ENCODE measurements around the gene SLFNL1.

DNA sequence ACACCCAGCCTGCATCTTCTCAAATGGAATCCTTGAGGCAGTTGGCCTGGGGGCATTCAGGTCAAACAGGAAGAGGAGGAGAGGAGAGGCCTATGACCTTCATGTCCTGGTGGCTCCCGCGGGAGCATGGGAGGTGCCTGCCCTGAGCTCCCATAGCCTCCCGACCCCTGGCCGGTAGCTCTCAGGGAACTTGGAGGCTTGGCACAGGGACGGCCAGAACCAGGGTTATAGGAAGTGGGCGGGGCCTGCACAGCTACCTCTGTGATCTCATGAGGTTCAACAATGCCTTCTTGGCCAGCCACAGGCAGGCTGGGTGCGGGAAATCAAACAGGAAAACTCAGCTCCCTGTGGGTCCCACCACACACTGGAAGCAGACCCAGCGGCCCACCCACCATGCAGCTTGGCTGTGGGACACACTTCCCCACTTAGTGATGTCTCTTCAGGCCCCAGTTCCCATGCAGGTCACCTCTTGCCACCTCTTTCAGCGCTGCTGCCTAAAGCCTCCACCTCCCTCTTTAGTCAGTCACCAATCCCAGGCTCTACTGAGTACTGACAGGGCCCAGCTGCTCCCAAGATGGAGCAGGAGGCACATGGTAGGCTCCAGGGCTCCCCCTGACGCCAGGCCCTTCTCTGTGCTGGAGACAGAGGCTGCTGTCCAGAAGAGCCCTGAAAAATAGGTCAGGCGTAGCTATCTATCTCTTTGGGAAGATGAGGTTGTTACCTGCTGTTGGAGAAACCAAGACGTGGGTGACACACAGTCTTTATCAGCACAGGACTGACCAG lies at the start of gene SLFNL1:
- TF ChIP-seq POLR2AphosphoS5 (IDR thresholded peaks at IDR 0.05; ENCODE audit: low read depth, low read length) (no peak; the same call in none of the 2 replicates), TAF1 (IDR thresholded peaks at IDR 0.05; ENCODE audit: borderline replicate concordance, insufficient read depth, low read length) (no peak), SIN3A (IDR thresholded peaks at IDR 0.05; ENCODE audit: borderline replicate concordance, insufficient read depth, low read length) (no peak), FOXP2 (optimal IDR thresholded peaks at IDR 0.05; ENCODE audit: borderline replicate concordance, extremely low read depth, extremely low read length, insufficient read depth) (no peak)
- TF ChIP-seq, protein P1, sequence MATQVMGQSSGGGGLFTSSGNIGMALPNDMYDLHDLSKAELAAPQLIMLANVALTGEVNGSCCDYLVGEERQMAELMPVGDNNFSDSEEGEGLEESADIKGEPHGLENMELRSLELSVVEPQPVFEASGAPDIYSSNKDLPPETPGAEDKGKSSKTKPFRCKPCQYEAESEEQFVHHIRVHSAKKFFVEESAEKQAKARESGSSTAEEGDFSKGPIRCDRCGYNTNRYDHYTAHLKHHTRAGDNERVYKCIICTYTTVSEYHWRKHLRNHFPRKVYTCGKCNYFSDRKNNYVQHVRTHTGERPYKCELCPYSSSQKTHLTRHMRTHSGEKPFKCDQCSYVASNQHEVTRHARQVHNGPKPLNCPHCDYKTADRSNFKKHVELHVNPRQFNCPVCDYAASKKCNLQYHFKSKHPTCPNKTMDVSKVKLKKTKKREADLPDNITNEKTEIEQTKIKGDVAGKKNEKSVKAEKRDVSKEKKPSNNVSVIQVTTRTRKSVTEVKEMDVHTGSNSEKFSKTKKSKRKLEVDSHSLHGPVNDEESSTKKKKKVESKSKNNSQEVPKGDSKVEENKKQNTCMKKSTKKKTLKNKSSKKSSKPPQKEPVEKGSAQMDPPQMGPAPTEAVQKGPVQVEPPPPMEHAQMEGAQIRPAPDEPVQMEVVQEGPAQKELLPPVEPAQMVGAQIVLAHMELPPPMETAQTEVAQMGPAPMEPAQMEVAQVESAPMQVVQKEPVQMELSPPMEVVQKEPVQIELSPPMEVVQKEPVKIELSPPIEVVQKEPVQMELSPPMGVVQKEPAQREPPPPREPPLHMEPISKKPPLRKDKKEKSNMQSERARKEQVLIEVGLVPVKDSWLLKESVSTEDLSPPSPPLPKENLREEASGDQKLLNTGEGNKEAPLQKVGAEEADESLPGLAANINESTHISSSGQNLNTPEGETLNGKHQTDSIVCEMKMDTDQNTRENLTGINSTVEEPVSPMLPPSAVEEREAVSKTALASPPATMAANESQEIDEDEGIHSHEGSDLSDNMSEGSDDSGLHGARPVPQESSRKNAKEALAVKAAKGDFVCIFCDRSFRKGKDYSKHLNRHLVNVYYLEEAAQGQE (IDR thresholded peaks at IDR 0.05; ENCODE audit: insufficient read depth in 1 of 2, low read depth in 2 of 2, low read length in 2 of 2): no peak
